HG02973 (cell line): ENCODE data around the gene AGPS.
A peak's percentile ranks its signal among the peaks of the same experiment; 100 is the strongest.

Experiments used
- ATAC-seq: cut with Tn5 transposase; IDR thresholded peaks from one replicate; pipeline ENCODE4 v1.9.1; 2021; ENCODE audit warnings: moderate library complexity; ENCODE audit not compliant: unreplicated experiment

AGPS gene

DNA sequence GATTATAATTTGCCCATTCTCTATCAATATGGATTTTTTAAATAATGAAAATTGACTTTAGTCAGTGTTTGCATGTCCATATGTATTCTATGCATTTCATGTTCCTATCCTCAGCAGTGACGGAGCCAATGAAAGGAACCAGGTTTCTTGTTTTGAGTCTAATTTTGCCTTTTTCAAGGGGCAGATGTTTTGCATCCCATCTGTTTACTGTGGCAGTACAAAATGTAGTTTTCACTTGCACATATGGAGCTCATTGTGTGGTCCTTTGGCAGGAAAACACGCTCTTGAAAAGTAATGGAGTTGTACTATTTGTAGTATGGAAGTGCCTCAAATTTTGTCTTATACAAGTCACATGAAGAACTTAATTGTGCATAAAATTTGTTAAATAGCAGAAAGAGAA is 127.8 kb downstream of the AGPS start:
- no peak for ATAC-seq

DNA sequence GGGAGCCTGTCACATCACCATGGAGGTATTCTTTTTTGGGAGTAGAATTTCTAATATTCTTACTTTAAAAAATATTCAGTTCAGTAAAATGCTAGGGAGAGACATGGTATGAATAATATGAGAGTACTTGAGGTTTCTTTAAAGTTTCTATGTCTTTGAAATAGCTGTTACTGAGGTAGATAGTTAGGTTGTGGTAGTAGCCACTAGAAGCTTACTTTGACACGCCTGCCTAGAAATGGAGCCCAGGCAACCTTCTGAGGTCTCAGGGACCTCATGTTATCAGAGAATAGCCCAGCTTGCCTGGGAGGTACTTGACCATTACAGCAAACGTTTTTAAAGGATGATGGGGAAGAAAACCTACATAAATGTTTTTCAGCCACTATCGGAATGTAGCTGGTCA is 131.2 kb downstream of the AGPS start:
- no peak for ATAC-seq

DNA sequence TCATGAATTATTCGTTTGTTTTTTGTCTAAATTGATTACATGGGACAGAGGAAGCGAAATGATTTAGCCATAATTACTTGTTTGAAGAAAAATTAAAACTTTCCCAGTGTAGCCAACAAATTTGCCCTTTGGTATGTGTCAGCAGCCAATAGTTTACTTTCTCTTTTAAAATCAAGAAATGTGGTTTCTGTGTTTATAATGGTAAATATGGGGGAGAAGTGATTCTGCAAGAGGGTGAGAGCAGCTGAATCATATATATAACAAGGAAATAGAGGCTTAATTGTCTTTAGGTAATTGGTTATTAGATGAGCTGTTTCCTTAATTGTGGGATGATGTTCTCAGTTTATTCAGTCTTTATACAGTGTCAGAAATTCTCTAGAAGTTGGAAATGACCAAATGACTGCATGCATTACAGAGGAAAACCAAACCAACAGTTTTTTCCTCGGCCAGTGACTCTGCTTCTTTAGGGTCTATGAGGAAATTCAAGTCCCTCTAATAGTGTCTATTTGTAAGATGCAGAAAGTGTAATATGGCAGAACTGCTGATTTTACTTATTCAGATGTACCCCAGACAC is 132.9 kb downstream of the AGPS start:
- no peak for ATAC-seq

DNA sequence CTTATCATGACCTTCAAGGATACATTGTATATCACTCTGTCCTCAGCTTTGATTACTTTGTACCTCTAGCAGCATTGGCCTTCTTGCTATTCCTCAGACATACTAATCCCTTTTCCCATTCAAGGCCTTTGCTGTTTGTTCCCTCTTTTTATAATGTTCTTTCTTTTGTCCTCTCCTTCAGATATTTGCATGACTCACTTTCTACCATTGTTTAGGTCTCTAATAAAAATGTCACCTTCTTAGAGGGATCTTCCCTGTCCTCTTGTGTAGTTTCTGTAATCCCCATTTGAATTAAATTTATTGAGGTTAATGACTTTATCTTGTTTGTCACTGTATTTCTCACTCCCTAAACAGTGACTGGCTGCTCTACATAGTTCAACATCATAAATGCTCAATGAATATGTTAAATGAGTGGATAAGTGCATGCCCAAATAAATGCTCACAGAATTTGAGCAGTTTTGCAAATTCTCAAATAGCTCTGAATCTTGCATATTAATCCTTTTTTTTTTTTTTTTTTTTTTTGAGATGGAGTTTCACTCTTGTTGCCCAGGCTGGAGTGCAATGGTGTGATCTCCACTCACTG is 135.9 kb downstream of the AGPS start:
- ATAC-seq = no peak

DNA sequence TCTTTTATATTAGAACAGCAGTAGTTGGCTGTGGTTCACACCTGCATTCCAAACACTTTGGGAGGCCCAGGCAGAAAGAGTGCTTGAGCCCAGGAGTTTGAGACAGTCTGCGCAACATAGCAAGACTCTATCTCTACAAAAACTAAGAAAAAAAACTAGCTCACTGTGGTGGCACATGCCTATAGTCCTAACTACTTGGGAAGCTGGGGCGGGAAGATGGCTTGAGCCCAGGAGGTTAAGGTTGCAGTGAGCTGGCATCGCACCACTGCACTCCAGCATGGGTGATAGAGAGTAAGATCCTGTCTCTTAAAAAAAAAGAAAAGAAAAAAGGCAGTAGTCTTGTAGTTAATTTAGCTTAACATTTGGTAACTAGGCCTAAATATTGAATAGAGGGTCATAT is 136.6 kb downstream of the AGPS start:
- no peak for ATAC-seq

DNA sequence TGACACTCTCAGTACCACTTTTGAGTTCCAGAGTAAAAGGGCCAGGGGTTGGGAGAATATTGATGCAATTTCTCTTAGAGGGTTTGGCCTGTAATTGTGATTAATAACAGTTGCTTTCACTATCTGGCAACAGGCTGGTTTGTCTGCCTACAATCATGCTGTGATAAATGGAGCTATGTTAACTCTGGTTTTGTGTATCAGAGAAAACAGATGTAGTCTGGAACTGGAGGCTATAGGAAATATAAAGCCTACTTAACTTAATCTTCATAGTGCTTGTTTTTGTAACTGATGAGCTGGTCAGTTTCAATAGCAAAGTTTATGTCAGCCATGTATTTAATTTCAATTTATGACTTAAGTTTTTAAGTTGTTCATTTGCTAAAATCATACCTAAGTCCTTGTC is 138.0 kb downstream of the AGPS start:
- no peak for ATAC-seq

DNA sequence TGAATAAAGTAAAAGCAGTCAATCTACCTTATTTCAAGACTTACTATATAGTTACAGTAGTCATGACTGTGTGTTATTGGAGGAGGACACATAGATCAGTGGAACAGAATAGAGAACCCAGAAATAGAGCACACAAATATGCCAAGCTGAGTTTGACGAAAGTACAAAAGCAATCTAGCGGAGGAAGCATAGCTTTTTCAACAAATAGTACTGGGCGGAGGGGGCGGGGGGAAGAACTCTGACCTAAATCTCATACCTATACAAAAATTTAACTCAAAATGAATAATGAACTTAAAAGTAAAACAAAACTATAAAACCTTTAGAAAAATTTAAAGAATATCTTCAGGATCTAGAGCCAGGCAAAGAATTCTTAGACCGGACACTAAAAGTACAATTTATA is 139.1 kb downstream of the AGPS start:
- ATAC-seq = no peak

DNA sequence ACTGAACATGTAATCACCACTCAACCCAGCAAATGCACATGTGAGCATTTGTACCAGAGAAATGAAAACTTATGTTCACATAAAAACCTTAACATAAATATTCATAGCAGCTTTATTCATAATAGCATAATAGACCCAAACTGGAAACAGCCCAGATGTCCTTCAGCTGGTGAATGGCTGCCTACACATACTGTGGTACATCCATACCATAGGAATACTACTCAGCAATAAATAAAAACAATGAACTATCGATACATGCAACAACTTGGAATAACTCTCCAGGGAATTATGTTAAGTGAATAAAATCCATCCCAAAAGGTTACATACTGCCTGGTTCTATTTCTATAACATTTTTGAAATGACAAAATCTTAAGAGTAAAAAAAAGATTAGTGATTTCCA is 140.0 kb downstream of the AGPS start:
- no peak for ATAC-seq

DNA sequence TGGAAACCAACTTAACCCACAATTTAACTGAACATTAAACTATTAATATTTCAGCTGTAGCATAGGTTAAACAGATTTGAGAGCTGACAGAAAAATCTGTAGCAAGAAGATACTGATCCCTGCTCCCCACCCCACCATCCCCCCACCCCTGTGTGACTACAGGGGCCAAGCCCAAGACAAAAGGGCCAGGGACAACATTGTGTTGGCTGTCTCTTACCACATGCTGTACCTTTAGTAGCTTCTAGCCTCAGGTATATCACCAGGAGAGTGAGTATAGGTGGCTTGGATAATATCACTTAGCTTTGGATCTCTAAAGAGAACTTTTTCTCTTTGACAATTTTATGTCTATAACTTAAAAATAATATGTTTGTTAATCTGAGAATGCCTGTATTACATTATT is 140.7 kb downstream of the AGPS start:
- ATAC-seq = no peak

DNA sequence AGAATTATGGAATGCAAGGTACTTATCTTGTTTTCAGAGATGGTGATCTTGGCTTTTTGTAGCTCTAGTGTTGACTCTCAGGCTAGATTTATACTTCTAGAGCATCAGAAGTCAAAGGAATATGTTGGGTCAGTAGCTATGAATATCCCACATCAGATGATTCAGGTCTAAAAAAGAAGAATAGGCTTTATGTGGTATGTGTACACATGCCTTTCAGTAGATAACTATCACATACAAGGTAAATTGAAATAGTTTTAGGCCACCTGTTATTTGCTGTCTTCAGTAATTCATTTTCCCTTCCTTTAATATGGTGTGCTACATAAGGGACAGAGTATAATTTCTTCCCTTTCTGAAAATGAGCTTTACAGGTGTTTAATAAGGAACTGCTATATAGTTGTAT is 142.4 kb downstream of the AGPS start:
- no peak for ATAC-seq

DNA sequence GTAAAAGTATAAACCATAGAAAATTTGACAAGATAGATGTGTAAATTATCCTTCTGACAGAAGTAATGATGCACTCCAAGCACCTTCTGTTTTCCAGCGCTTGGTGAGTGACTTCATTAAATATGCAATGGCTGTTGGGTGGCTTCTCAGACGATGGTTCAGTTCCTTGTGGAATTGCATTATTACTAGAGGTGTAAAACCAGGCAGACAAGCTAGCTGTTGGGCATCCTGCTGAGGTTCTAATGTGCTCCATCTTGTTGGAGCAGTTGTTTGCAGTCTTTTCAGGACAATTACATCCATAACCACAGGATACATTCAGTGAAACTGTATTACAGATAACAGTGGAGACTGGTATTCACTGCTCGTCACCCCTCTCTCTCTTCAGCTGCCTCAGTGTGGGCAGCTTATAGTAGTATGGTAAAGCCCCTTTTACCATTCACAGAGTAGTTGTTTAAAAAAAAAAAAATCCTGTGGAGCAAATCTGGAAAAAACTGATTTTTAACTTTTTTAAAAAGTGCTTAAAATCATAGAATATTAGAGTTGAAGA is 143.5 kb downstream of the AGPS start:
- no peak for ATAC-seq

DNA sequence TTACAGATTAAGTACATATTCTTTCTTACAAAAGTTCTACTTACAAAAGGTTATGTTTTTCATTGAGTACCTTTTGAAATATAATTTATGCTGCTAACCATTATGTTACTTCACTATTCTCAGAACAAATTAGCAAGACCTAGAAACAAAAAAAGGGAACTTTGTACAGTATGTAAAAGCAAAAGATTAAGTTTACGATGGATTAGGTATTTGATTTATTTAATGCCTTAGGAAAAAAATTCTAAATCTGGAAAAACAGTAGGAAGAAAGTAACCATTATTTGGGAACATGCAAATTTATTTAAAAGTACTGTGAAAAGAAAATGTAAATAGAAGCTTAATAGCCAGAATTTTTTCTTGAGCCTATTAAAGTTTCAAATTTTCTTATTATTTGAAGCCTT is 144.6 kb downstream of the AGPS start:
- ATAC-seq = no peak

DNA sequence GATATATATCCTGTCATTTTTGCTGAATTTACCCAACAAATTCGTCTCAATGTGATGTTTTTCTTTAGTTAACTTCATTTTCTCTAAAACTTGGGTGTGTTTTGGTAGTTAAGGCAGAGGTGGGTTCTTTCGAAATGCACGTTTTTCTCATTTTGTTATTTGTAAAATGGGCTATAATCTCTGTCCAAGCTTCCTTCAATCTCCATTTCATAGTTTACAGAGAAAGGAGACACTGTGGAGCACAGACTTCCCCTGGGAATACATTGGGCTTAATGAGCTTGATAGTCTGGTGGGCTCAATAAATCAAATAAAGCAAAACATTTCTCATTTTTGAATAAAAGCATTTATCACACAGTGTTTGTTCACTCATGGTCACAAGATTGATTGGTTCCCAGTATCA is 145.1 kb downstream of the AGPS start:
- no peak for ATAC-seq

DNA sequence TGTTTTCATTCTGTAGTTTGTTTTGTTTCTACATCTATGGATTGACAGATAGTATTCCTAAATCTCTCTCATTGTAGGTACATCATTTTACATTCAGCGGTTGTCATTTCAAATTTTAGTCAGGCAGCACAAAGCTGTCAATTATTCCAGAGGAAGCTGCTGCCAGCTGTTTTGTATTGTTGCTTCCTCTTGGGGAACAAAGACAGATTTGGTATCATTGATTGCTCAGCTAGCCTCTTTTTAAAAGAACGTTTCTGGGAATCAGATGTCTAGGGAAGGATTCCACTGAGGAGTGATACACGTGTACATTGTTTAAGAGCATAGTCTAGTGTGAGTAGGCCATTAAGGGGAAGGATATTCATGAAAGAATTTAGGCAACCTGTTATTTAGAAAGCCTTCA is 145.8 kb downstream of the AGPS start:
- no peak for ATAC-seq

DNA sequence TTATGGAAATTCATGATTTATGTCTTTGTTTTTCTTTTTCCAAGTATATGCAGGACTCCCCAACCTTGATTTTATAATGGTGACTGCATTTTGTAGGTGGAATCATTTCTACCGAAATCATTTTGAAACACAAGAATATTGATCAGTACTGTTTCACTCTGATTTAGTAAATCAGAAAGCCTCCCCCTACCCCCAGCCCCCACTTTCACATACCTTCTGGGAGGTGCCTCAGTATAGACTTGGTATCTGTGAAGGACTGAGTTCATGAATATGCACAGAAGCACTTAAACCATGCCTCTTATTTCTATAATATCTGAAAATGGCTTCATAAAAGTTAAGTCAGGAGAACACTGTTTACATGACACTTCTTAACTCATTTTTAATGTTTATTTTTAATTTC is 147.7 kb downstream of the AGPS start:
- ATAC-seq = no peak

DNA sequence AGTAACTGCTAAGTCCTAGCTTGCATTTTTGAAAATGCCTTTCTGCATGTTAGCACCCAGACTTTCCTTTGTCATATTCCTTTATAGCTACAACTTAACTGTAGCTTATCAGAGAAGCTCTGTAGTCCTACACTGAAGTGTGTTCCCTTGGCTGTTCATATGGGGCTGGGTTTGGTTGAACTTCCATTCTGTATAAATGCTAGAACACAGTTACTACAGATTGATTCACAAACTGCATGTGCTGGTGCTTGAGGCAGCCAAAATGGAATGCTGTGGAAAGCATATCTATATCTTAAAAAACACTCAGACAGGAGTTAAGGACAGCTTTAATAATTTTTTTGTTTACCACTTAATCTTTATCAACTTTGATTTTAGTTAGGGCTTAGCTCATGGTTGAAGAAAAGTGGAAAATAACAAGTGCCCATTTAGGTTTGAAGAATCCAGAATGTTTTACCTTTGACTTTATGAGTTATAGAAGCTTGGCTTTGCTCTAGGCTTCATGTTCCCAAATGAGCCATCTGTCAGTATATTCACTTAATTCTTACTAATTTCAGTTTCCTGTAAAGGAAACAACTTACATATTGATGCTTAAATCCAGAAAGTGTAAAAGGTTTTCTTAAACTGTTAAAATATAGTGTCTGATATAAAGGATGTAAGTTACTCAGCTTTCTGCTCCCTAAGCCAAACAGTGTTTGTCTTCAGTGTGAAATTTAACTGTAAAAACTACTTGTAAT is 148.9 kb downstream of the AGPS start:
- ATAC-seq = no peak

DNA sequence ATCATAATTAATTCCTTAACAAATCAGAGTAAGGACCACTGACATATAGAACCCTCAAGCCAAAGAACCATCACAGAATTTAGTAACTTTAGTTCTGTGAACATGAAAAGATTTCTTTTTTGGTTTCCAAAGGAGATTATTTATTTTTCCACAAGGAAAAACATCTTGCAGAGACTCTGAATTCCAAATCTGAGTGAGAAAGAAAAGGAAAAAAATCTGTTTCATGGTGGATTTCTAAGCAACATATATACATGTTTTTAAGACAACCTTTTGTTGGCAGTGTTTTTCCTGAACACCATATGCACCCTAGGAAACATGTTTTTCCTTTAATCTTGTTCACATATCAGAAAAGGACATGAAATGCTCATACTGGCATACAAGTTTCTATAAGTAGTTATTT is 149.8 kb downstream of the AGPS start:
- no peak for ATAC-seq

DNA sequence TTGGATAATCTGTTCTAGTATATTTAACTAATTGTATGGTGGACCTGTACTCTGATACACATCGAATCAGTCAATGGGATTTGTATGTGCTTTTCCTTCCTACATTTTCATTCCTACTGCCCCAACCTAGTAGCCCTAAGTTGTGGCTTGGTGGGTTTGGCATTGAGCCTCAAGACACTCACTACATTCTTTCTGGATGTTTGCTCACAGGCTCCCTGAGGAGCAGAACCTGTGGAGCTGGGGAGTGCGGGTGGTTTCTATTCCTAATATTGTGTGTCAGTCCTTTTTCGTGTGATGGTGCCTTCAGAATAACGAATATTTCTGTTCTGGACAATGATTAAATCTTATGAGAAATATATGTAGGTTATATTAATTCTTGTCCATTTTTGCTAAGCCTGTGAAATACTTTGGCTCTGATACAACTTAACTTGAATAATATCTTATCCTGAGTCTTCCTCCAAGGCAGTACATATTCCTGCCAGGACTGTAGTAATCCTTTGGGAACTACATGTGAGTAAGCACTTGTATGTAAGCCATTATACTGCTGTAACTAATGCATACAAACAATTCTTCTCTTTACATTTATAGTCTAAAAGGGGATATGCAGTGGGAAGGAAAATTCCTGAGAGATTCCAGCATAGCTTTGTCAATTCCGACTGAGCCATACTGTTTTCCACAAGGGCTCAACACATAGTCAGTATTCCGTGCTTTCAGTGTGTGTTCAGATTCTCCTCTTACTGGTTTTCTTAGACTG is 150.6 kb downstream of the AGPS start:
- no peak for ATAC-seq

DNA sequence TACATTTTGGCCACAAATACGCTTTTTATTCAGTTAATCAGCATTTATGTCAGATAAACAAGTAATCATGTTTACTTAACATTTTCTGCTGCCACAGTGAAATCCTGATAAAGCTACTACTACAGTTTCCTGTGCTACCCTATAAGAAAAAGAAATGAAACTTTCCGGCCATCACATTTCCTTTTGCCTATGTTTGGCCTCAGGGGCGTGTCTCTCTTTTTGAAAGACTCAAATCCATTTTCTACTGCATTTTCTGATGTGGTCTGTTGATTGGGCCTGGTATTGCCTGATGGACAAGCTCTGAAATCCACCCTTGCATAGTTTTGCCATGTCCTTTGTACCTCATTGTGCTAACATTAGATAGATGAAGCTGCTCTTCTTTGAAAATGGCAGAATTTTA is 152.6 kb downstream of the AGPS start:
- no peak for ATAC-seq

DNA sequence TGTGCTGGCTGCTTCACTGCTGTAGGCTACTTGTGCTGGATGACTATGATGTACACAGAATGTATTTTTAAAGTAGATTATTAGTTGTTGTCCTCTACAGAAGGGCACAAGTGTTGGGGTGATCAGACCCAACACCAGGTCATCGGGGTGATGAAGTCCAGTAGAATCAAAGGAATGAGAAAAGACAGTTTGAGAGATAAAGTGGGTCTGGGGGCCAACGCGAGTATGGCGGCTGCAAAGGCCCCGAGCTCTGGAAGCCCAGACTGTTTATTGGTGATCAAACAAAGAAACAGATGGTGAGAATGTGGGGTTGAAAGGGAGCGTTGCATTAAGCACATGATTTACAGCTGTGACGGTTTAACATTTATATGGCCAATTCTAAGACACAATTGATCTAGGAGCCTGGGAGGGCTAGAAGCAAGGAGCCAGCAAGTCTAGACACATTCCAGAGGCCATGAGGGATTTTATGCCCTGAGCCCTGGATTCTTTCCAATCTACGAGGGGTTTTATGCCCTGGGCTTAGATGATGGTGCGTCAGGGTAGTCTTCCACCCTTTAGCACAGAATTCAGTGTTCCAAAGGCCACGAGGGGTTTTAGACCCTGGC is 153.5 kb downstream of the AGPS start:
- ATAC-seq = no peak

DNA sequence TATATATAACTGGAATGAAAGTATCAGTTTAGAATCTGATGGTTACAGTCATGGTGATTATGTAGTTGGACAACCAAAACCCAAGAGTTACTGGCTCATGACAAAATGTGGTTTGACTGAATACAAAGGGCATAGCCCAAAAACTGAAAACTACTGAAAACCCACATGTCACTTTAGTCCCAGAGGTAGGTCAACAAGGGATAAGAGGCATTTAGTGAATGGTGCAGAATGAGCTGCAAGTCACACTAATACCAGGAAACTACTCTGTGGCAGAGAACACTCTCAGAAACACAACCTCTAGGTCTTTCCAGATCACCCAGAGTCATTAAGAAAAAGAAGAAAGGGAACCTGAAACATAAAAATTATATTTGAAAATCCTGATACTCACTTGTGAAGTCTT is 154.5 kb downstream of the AGPS start:
- ATAC-seq = peak; percentile 95
